Activated CD8-positive, alpha-beta T cell treated with anti-CD3 and anti-CD28 coated beads for 36 hours (primary cell): ENCODE results near the gene ZNF365. TPM values are rescaled to one million over a fixed set of nuclear protein-coding genes. Genes with fewer than 3 reads are reported as not detected.
"Not testable (repeated sequence)": the region's sequence is repeated elsewhere in the genome, so short reads cannot be mapped to it uniquely, and the experiment has no call there.

Experiments
- ATAC-seq: fragments of 200-7000 bp; cut with Tn5 transposase; one replicate; pipeline ENCODE4 v1.10.0; 2021; ENCODE audit warnings: mild to moderate bottlenecking, moderate library complexity
- CTCF ChIA-PET: fragments of 350-600 bp; sonication (Branson Sonifier 250); formaldehyde crosslinking; loops from one replicate; lab custom pipeline; 2021; ENCODE audit warnings: antibody characterized with exemption; lab: Charles Lee
- POLR2A ChIA-PET: fragments of 350-600 bp; sonication (Branson Sonifier 250); formaldehyde crosslinking; loops from one replicate; lab custom pipeline; 2021; ENCODE audit warnings: antibody characterized with exemption; lab: Charles Lee
- DNase-seq: peaks from one replicate; pipeline ENCODE4 v3.0.0-alpha.2; 2020
- H3K27ac Mint-ChIP-seq: one replicate; pipeline ENCODE4 v1.8.0; 2021; ENCODE audit warnings: mild to moderate bottlenecking, mixed read lengths
- H3K27me3 Mint-ChIP-seq: one replicate; pipeline ENCODE4 v1.8.0; 2021; ENCODE audit warnings: mixed read lengths
- H3K36me3 Mint-ChIP-seq: one replicate; pipeline ENCODE4 v1.8.0; 2021; ENCODE audit warnings: low read depth, mixed read lengths
- H3K4me1 Mint-ChIP-seq: one replicate; pipeline ENCODE4 v1.8.0; 2021; ENCODE audit warnings: low read depth, mixed read lengths
- H3K4me3 Mint-ChIP-seq: one replicate; pipeline ENCODE4 v1.8.0; 2021; ENCODE audit warnings: mild to moderate bottlenecking, moderate library complexity, mixed read lengths
- H3K9me3 Mint-ChIP-seq: one replicate; pipeline ENCODE4 v1.8.0; 2021; ENCODE audit warnings: mixed read lengths
- CTCF ChIP-seq: fragments of 200-600 bp; IDR thresholded peaks from one replicate; pipeline ENCODE4 v1.8.0; 2022; ENCODE audit warnings: antibody characterized with exemption, mild to moderate bottlenecking
- intact Hi-C: fragments of 100-400 bp; cut with micrococcal nuclease; formaldehyde crosslinking; loops from one replicate; pipeline ENCODE4 v1.10.0; 2022
- total RNA-seq, 2 experiments: library from RNA; stranded (reverse); gene quantifications; one replicate each; pipeline ENCODE4 v1.2.3, GENCODE V29; 2021

The ZNF365 gene
- total RNA-seq, 2 experiments from 2014 or later = not detected

- ATAC-seq = no peak
- no peak overlapping the region for H3K27ac Mint-ChIP-seq
- no peak for TF ChIP-seq CTCF
- H3K9me3 Mint-ChIP-seq = peaks cover 36% of the 10 kb centered on the region
- CTCF ChIA-PET = interaction anchor here (1.2 kb wide), 1 partner anchor 22 kb away, joined by 3 read pairs; no protein-coding TSS in a partner anchor
- POLR2A ChIA-PET = no interaction called here
- intact Hi-C loops = no loop called here
- no peak overlapping the region for H3K4me3 Mint-ChIP-seq
- DNase-seq = no peak
- H3K27me3 Mint-ChIP-seq = peaks cover 6% of the 10 kb centered on the region
- H3K4me1 Mint-ChIP-seq = no peaks in the 10 kb centered on the region
- no peaks in the 10 kb centered on the region for H3K36me3 Mint-ChIP-seq
These were observed 31.2 kb upstream of the ZNF365 start for GRCh38 chr10:62343000-62343399.

- no peak overlapping the region for H3K4me3 Mint-ChIP-seq
- ChIA-PET POLR2A (no interaction called here), CTCF (no interaction called here)
- H3K9me3 Mint-ChIP-seq = peaks cover 34% of the 10 kb centered on the region
- peaks cover 8% of the 10 kb centered on the region for H3K27me3 Mint-ChIP-seq
- peaks cover 4% of the 10 kb centered on the region for H3K36me3 Mint-ChIP-seq
- no peak overlapping the region for H3K27ac Mint-ChIP-seq
- no peak for DNase-seq
- intact Hi-C loops = no loop called here
- ATAC-seq = no peak
- peaks cover 9% of the 10 kb centered on the region for H3K4me1 Mint-ChIP-seq
- no peak for TF ChIP-seq CTCF
These were observed 26.1 kb upstream of the ZNF365 start for GRCh38 chr10:62348029-62348428.

- Mint-ChIP-seq H3K4me1 (peaks cover 13% of the 10 kb centered on the region), H3K4me3 (no peak overlapping the region), H3K9me3 (peaks cover 28% of the 10 kb centered on the region), H3K27me3 (peaks cover 5% of the 10 kb centered on the region), H3K36me3 (peaks cover 4% of the 10 kb centered on the region), H3K27ac (peak overlapping the region; percentile 21)
- ChIA-PET CTCF (interaction anchor here (0.6 to 1.1 kb wide), 2 partner anchors 17 to 44 kb away, joined by 4 to 5 read pairs; no protein-coding TSS in a partner anchor), POLR2A (no interaction called here)
- DNase-seq = peak; percentile 53
- ATAC-seq = peak; percentile 99
- TF ChIP-seq CTCF = no peak
- intact Hi-C loops = no loop called here
These were observed 21.7 kb upstream of the ZNF365 start for GRCh38 chr10:62352356-62352970.

- ChIA-PET CTCF (interaction anchor here (1.7 kb wide), 1 partner anchor 16 kb away, joined by 3 read pairs; no protein-coding TSS in a partner anchor), POLR2A (no interaction called here)
- TF ChIP-seq CTCF = no peak
- H3K27me3 Mint-ChIP-seq = peaks cover 5% of the 10 kb centered on the region
- H3K36me3 Mint-ChIP-seq = peaks cover 4% of the 10 kb centered on the region
- H3K4me1 Mint-ChIP-seq = peaks cover 17% of the 10 kb centered on the region
- H3K9me3 Mint-ChIP-seq = peaks cover 22% of the 10 kb centered on the region
- no peak overlapping the region for H3K4me3 Mint-ChIP-seq
- H3K27ac Mint-ChIP-seq = no peak overlapping the region
- intact Hi-C loops = no loop called here
- ATAC-seq (no peak), DNase-seq (no peak)
These were observed 19.3 kb upstream of the ZNF365 start for GRCh38 chr10:62354916-62355315.

- intact Hi-C loops = no loop called here
- no peaks in the 10 kb centered on the region for H3K36me3 Mint-ChIP-seq
- peaks cover 3% of the 10 kb centered on the region for H3K27me3 Mint-ChIP-seq
- H3K4me3 Mint-ChIP-seq = no peak overlapping the region
- DNase-seq (no peak), ATAC-seq (no peak)
- H3K4me1 Mint-ChIP-seq = peaks cover 17% of the 10 kb centered on the region
- CTCF ChIA-PET = no interaction called here
- no peak overlapping the region for H3K27ac Mint-ChIP-seq
- POLR2A ChIA-PET = no interaction called here
- TF ChIP-seq CTCF = no peak
- peaks cover 11% of the 10 kb centered on the region for H3K9me3 Mint-ChIP-seq
These were observed 17.7 kb upstream of the ZNF365 start for GRCh38 chr10:62356447-62356846.

- H3K9me3 Mint-ChIP-seq, H3K27me3 Mint-ChIP-seq, ATAC-seq, DNase-seq, intact Hi-C loops, POLR2A ChIA-PET, H3K4me1 Mint-ChIP-seq, H3K36me3 Mint-ChIP-seq, H3K4me3 Mint-ChIP-seq, CTCF ChIA-PET, H3K27ac Mint-ChIP-seq: not testable (repeated sequence)
These were observed 16.0 kb upstream of the ZNF365 start for GRCh38 chr10:62358151-62358550.
